OCI-LY7 (cell line): Measurements from ENCODE around the gene CFAP68. TPM values are rescaled to one million over a fixed set of nuclear protein-coding genes. Genes with fewer than 3 reads are reported as not detected.

ENCODE experiments used
- BruUV-seq: library from RNA; stranded (reverse); fragments of 400-500 nt; replicated peaks from 2 replicates; lab custom pipeline; 2021; lab: Mats Ljungman, UMichigan
- CTCF ChIA-PET: fragments of 300-600 bp; sonication (Branson Sonifier 250); formaldehyde crosslinking; loops from one replicate; lab custom pipeline; 2022; ENCODE audit warnings: antibody characterized with exemption; ENCODE audit not compliant: unreplicated experiment; lab: Charles Lee
- POLR2A ChIA-PET: fragments of 300-600 bp; sonication (Branson Sonifier 250); formaldehyde crosslinking; loops from one replicate; lab custom pipeline; 2022; ENCODE audit warnings: antibody characterized with exemption; lab: Charles Lee
- DNase-seq: peaks from one replicate; pipeline ENCODE4 v3.0.0-alpha.2; 2015; ENCODE audit warnings: low spot score
- H2AFZ ChIP-seq: fragments of 200-600 bp; sonication (generic), shearing (Covaris generic); 2 replicates; pipeline ENCODE4 v1.6.1; 2014; ENCODE audit warnings: mild to moderate bottlenecking, antibody characterized with exemption, low read length, moderate library complexity
- H3K27ac ChIP-seq: fragments of 200-600 bp; sonication (generic); 2 replicates; pipeline ENCODE4 v1.5.1; 2014; ENCODE audit warnings: mixed run types, low read depth, mild to moderate bottlenecking, moderate library complexity, low read length, inconsistent platforms; ENCODE audit not compliant: poor library complexity, severe bottlenecking
- H3K36me3 ChIP-seq: fragments of 200-600 bp; sonication (generic); 2 replicates; pipeline ENCODE4 v1.6.1; 2014; ENCODE audit warnings: mild to moderate bottlenecking, antibody characterized with exemption, low read length, moderate library complexity, mixed read lengths; ENCODE audit not compliant: insufficient read depth
- H3K4me1 ChIP-seq: fragments of 200-600 bp; sonication (generic); 2 replicates; pipeline ENCODE4 v1.5.1; 2014; ENCODE audit warnings: mild to moderate bottlenecking, low read length; ENCODE audit not compliant: insufficient read depth, poor library complexity, severe bottlenecking
- H3K4me2 ChIP-seq: fragments of 200-600 bp; sonication (generic); 2 replicates; pipeline ENCODE4 v1.6.1; 2014; ENCODE audit warnings: mild to moderate bottlenecking, low read length
- H3K4me3 ChIP-seq: fragments of 200-600 bp; sonication (generic); 2 replicates; pipeline ENCODE4 v1.5.1; 2014; ENCODE audit warnings: mild to moderate bottlenecking, low read depth, low read length; ENCODE audit not compliant: poor library complexity, severe bottlenecking
- H3K79me2 ChIP-seq: fragments of 200-600 bp; sonication (generic); 2 replicates; pipeline ENCODE4 v1.6.1; 2016; ENCODE audit warnings: low read depth, mild to moderate bottlenecking, low read length, moderate library complexity, mixed read lengths; ENCODE audit not compliant: insufficient read depth
- H3K9me2 ChIP-seq: fragments of 200-600 bp; sonication (generic); 2 replicates; pipeline ENCODE4 v1.6.1; 2016; ENCODE audit warnings: mild to moderate bottlenecking, low read length, mixed read lengths; ENCODE audit not compliant: insufficient read depth
- H3K9me3 ChIP-seq: fragments of 200-600 bp; sonication (generic); 2 replicates; pipeline ENCODE4 v1.6.1; 2014; ENCODE audit warnings: mild to moderate bottlenecking, mixed run types, low read length, mixed read lengths
- H4K20me1 ChIP-seq: fragments of 200-600 bp; sonication (generic); 2 replicates; pipeline ENCODE4 v1.6.1; 2014; ENCODE audit warnings: mild to moderate bottlenecking, antibody characterized with exemption, low read length, moderate library complexity, mixed read lengths; ENCODE audit not compliant: insufficient read depth
- CTCF ChIP-seq: fragments of 200-600 bp; sonication (generic); conservative IDR thresholded peaks from 2 replicates; pipeline ENCODE4 v1.5.1; 2014; ENCODE audit warnings: mild to moderate bottlenecking, antibody characterized with exemption, low read length, moderate library complexity, mixed read lengths
- EZH2phosphoT487 ChIP-seq: fragments of 200-600 bp; sonication (generic); IDR thresholded peaks from 2 replicates; pipeline ENCODE4 v1.6.1; 2018; ENCODE audit warnings: low read depth, borderline replicate concordance, mild to moderate bottlenecking, mixed run types, antibody characterized with exemption, low read length, moderate library complexity, mixed read lengths
- intact Hi-C: fragments of 100-400 bp; cut with micrococcal nuclease; formaldehyde crosslinking; loops from one replicate; pipeline ENCODE4 v1.10.0; 2022; ENCODE audit not compliant: unreplicated experiment
- total RNA-seq, 2 experiments: library from RNA; depleted of rRNA in 1 of 2; stranded (reverse); fragments of >200 nt in 1 of 2; shearing (Covaris generic) in 1 of 2; gene quantifications; 2 replicates each; pipeline ENCODE4 v1.2.3, GENCODE V29; 2014 to 2022

The CFAP68 gene
- total RNA-seq, 2 experiments from 2014 or later: 17.3 to 22.4 TPM

GRCh38 chr11:111922803-111923202, 43.5 kb downstream of the CFAP68 start:
- Histone ChIP-seq H3K36me3 (no peaks in the 10 kb centered on the region), H3K4me3 (no peak overlapping the region), H3K9me2 (no peaks in the 10 kb centered on the region), H2AFZ (peak overlapping the region; percentile 61; the same call in 1 of the 2 replicates), H3K4me1 (peaks cover 14% of the 10 kb centered on the region), H3K4me2 (no peak overlapping the region), H3K9me3 (no peaks in the 10 kb centered on the region), H4K20me1 (no peaks in the 10 kb centered on the region), H3K79me2 (no peaks in the 10 kb centered on the region), H3K27ac (no peak overlapping the region)
- POLR2A ChIA-PET: no interaction called here
- BruUV-seq: no TSS peak
- intact Hi-C loops: no loop called here
- DNase-seq: no peak
- TF ChIP-seq CTCF (no peak), EZH2phosphoT487 (no peak)
- CTCF ChIA-PET: no interaction called here

GRCh38 chr11:111923351-111923788, 44.0 kb downstream of the CFAP68 start:
- no peaks in the 10 kb centered on the region for H4K20me1 ChIP-seq
- H3K4me1 ChIP-seq: peaks cover 14% of the 10 kb centered on the region
- BruUV-seq: no TSS peak
- no peak overlapping the region for H3K4me3 ChIP-seq
- DNase-seq: no peak
- H3K9me3 ChIP-seq: no peaks in the 10 kb centered on the region
- no peaks in the 10 kb centered on the region for H3K36me3 ChIP-seq
- no peaks in the 10 kb centered on the region for H3K79me2 ChIP-seq
- intact Hi-C loops: no loop called here
- TF ChIP-seq CTCF (no peak), EZH2phosphoT487 (no peak)
- CTCF ChIA-PET: no interaction called here
- H3K27ac ChIP-seq: no peak overlapping the region
- no peak overlapping the region for H3K4me2 ChIP-seq
- no peaks in the 10 kb centered on the region for H3K9me2 ChIP-seq
- peak overlapping the region; percentile 61; the same call in 1 of the 2 replicates for H2AFZ ChIP-seq
- POLR2A ChIA-PET: no interaction called here

GRCh38 chr11:111923951-111924350, 44.6 kb downstream of the CFAP68 start:
- intact Hi-C loops: no loop called here
- POLR2A ChIA-PET: interaction anchor here (1.1 to 3.6 kb wide), 3 partner anchors 13 to 163 kb away, joined by 3 to 54 read pairs (median 4); partner anchors contain the start of gene DIXDC1
- Histone ChIP-seq H3K4me2 (no peak overlapping the region), H3K9me2 (no peaks in the 10 kb centered on the region), H3K9me3 (no peaks in the 10 kb centered on the region), H3K36me3 (no peaks in the 10 kb centered on the region), H3K4me3 (no peak overlapping the region), H2AFZ (0 out of 2 replicates have a peak overlapping the region, but pooled peaks have one; percentile 61), H3K27ac (no peak overlapping the region), H4K20me1 (no peaks in the 10 kb centered on the region), H3K79me2 (no peaks in the 10 kb centered on the region), H3K4me1 (peaks cover 14% of the 10 kb centered on the region)
- TF ChIP-seq EZH2phosphoT487 (no peak), CTCF (no peak)
- CTCF ChIA-PET: no interaction called here
- BruUV-seq: no TSS peak
- DNase-seq: no peak
